BJ (cell line): Measurements from ENCODE around the gene ZNF638. TPM values are rescaled to one million over a fixed set of nuclear protein-coding genes. Genes with fewer than 3 reads are reported as not detected.
A peak's percentile ranks its signal among the peaks of the same experiment; 100 is the strongest.

ENCODE experiments used
- CTCF ChIA-PET: fragments of 350-600 bp; formaldehyde crosslinking; extraction: SDS; loops from one replicate; lab custom pipeline; 2021; ENCODE audit warnings: antibody characterized with exemption, inconsistent platforms; lab: Yijun Ruan, JAX
- POLR2A ChIA-PET: fragments of 300-600 bp; sonication (Branson Sonifier 250); formaldehyde crosslinking; extraction: SDS; loops from one replicate; lab custom pipeline; 2021; ENCODE audit warnings: antibody characterized with exemption; lab: Charles Lee
- DNase-seq: peaks from one replicate; pipeline ENCODE4 v3.0.0-alpha.2; 2011; ENCODE audit warnings: low read depth
- H3K27me3 ChIP-seq: 2 replicates; pipeline ENCODE4 v1.6.0; 2011; ENCODE audit warnings: low read length; ENCODE audit not compliant: control insufficient read depth, insufficient read depth
- H3K36me3 ChIP-seq: 2 replicates; pipeline ENCODE4 v1.5.1; 2011; ENCODE audit warnings: low read length; ENCODE audit not compliant: control insufficient read depth, insufficient read depth
- H3K4me3 ChIP-seq: 2 replicates; pipeline ENCODE4 v1.5.1; 2011; ENCODE audit warnings: low read depth, mild to moderate bottlenecking, control low read depth, low read length
- CTCF ChIP-seq: IDR thresholded peaks from 2 replicates; pipeline ENCODE4 v1.5.1; 2011; ENCODE audit warnings: low read depth, mild to moderate bottlenecking, control low read depth, inconsistent platforms, low read length, moderate library complexity; ENCODE audit not compliant: insufficient read depth
- polyA plus RNA-seq: library from polyadenylated mRNA; depleted of rRNA; stranded (reverse); fragments of >200 nt; gene quantifications from 2 replicates; pipeline ENCODE4 v1.2.3, GENCODE V29; 2011

Gene ZNF638
- polyA plus RNA-seq, 1 experiment: 44.8 TPM

GRCh38 chr2:71362447-71362846, 30.9 kb downstream of the ZNF638 start:
- no peaks in the 10 kb centered on the region for H3K27me3 ChIP-seq
- no peak for TF ChIP-seq CTCF
- POLR2A ChIA-PET: no interaction called here
- H3K4me3 ChIP-seq: no peak overlapping the region
- H3K36me3 ChIP-seq: peaks cover 16% of the 10 kb centered on the region
- CTCF ChIA-PET: no interaction called here
- DNase-seq: no peak

GRCh38 chr2:71370015-71370414, 38.4 kb downstream of the ZNF638 start:
- TF ChIP-seq CTCF: no peak
- H3K4me3 ChIP-seq: no peak overlapping the region
- no peak for DNase-seq
- POLR2A ChIA-PET: no interaction called here
- CTCF ChIA-PET: interaction anchor here (0.6 kb wide), 1 partner anchor 781 kb away, joined by 3 read pairs; no protein-coding TSS in a partner anchor
- peaks cover 5% of the 10 kb centered on the region for H3K36me3 ChIP-seq
- no peaks in the 10 kb centered on the region for H3K27me3 ChIP-seq

GRCh38 chr2:71372042-71372441, 40.5 kb downstream of the ZNF638 start:
- TF ChIP-seq CTCF: no peak

GRCh38 chr2:71379086-71379485, 47.5 kb downstream of the ZNF638 start:
- H3K4me3 ChIP-seq: no peak overlapping the region
- no peaks in the 10 kb centered on the region for H3K27me3 ChIP-seq
- no peak for TF ChIP-seq CTCF
- POLR2A ChIA-PET: no interaction called here
- peak; percentile 55 for DNase-seq
- peaks cover 4% of the 10 kb centered on the region; the same call in 1 of the 2 replicates for H3K36me3 ChIP-seq
- CTCF ChIA-PET: no interaction called here

More at GRCh38 chr2:71372042-71372441, 40.5 kb downstream of the ZNF638 start:
- no peak overlapping the region for H3K4me3 ChIP-seq
- ChIA-PET POLR2A (no interaction called here), CTCF (no interaction called here)
- no peak for DNase-seq
- no peaks in the 10 kb centered on the region for H3K27me3 ChIP-seq
- H3K36me3 ChIP-seq: peaks cover 4% of the 10 kb centered on the region; the same call in 1 of the 2 replicates

GRCh38 chr2:71380665-71381064, 49.1 kb downstream of the ZNF638 start:
- TF ChIP-seq CTCF: no peak
- no peak for DNase-seq
- POLR2A ChIA-PET: interaction anchor here (0.6 kb wide), 1 partner anchor 43 kb away, joined by 6 read pairs; no protein-coding TSS in a partner anchor
- peaks cover 3% of the 10 kb centered on the region; the same call in 1 of the 2 replicates for H3K36me3 ChIP-seq
- H3K4me3 ChIP-seq: no peak overlapping the region
- CTCF ChIA-PET: no interaction called here
- H3K27me3 ChIP-seq: no peaks in the 10 kb centered on the region
